CD4-positive, alpha-beta T cell treated with Interleukin-15 for 1 hour (primary cell): ENCODE results near the gene XXYLT1.

Experiments
- DNase-seq: peaks from one replicate; pipeline ENCODE4 v3.0.0-alpha.2; 2020

Gene XXYLT1

DNA sequence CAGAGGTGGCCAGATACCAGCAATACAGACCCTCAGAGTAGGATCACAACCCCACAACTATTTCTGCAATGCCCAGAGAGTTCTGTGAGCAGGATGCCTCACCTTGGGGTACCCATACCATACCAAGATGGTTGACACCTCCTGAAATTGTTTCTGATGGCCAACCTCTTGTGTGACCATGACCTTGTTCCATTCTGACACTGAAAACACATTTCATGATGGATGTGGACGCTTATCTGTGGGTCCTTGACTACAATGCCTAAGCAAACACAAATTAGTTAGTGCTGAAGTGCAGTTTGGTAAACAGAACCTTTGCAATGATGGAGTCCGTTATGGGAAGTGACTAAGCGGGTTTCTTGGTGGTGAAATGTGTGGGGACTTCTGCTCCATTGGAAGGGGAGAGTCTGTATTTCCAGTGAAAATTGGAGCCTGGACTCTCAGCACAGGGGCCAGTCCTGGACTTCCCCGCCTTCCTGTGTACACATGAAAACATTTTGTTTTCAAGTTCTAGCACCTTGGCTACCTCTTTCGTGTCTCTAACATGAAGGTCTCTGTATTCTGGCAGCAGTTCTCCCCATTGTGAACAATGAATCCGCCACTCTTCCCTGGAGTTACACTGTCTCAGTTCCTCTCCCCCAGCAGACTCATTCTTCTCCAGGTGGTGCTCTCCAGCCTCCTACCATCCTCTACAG lies 106.2 kb downstream of the XXYLT1 start:
- DNase-seq, result no peak

DNA sequence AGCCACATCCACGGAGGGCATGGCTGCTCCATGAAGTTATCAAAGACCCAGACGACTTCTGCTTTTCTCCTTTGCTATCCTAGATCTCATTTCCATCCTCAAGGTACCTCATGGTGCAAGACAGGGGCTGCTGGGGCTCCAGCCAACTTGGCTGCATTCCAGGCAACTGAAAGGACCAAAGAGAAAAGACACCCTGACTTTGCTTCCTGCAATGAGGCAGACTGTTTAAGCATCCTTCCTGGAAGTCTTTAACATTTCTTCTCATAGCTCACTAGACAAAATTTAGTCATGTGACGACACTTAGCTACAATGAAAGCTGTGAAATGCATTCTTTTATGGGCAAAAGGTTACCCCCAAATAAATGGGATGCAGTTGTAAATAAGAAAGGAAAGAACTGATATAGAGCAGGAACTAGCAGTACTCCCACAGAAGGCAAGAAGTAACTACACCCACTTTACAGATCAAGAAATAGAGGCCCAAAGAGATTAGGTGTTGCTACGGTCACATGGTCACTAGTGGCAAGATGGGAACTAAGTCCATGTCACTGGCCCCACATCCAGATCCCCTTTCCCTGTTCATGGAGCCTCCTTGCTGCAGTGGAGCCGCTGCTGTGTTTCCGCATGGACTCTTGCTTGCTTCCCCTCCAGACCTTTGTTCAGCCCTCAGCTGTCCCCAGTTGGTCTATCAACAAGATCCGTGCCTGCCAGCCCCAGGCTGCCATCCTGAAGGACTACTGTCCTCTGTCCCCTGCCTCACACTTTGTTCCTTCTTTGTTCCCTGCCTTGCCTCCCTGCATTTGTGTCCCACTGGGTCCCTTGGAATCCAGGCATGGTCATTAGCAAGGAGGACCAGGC lies 107.0 kb downstream of the XXYLT1 start:
- no peak for DNase-seq

DNA sequence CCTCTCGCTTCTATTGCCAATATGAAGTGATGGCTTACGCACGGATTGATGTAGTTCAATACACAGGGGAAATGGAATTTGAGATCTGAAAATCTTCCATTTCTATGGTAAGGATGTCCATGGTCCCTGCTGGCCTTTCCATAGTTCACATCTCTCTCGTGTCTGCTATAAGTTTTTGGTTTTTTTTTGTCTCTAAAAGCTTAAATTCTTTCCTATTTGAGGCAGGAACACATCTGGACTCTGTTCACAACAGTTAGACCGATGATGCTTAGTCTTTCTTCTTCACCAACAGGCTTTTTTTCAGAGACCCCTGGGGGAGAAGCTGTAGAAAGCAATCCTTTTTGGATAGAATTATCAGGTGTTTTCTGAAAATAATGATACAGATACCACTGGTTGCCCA lies 108.1 kb downstream of the XXYLT1 start:
- no peak for DNase-seq

DNA sequence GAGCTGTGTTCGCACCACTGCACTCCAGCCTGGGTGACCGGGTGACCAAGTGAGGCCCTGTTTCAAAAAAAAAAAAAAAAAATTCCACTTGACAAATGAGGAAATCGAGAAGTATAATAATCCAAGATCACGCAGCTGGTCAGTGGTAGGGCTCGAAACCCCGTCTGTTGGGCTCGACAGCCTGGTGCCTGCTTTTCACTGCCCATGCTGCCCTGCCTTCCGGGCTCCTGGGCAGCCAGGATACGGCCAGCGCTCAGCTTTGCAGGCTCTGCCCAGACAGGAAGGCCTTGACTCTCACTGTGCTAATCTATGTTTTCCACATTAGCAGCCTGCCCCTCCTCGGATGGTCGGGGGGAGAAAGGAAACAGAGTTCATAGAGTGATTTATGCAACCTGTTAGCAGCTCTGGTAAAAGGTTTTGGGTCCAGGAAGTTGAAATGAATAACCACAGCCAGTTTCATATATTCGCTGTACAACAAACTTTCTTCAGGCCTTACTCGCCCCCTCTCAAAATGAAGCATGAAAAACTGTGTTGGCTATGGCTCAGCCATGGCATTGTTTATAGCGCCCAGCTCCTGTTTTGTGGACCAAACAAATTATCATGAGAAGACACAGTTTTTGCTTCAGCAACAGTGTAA lies 108.8 kb downstream of the XXYLT1 start:
- no peak for DNase-seq

DNA sequence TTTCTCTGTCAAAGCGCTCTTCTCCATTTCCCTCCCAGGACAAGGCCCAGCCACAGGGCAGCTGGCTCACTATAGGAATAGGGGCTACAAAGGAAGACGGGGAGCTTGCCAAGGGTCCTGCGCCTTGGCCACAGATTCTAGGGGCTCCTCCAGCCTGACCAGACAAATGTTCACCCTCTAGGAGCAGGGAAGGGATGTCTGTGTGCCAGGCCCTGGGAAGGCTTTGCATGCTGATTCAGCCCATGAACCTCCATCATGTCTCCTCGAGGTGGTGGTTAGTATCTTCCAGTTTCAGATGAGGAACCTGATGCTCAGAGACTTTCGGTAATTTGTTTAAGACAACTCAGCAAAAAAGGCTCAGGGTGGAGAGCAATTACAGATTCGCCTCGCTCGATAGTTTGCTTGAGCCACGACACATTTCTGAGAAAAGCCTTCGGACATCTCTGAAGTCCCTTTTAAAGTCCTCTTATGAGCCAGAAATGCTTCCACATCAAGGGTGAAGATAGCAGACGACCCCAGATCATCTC lies 110.0 kb downstream of the XXYLT1 start:
- no peak for DNase-seq

DNA sequence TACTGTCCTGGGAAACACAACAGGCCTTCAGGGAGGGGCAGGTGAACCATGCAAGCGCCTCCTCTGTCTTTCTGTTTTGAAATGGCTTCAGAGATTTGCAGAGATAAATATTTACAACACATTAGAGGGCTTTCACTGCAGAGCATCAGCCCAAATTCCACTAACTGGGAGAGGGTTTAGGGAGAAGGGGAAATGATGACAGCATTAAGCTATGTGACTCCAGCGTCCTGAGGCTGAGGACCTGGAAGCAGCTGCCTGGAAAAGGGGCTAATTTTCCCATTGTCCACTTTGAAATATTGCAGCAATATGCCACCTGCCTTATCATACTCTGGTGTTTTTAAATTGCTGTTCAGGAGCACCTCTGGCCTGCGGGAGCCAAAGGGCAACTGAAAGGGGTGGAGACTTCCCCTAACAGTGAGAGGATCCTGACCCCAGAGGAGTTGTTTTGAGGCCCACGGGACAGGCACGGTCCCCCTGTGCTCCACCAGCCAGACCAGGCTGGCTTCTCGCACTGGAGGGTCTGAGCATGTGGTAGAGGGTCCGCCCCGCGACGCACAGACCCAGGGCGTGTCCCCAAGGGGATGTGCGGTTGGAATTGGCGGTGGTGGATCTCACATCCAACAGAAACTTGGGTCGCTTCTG lies 110.6 kb downstream of the XXYLT1 start:
- DNase-seq, result no peak

DNA sequence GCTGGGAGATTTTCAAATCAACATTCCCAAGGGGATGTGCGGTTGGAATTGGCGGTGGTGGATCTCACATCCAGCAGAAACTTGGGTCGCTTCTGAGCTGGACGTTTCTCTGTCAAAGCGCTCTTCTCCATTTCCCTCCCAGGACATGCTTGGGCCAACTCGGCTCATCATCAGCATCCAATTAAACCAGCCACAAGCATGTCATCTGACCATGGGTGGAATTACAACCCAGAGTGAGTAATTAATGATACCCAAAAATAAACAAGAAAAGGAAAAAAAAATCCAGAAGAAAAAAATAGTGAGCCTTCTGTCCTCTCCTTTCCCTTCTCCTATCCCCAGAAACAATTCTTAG lies 111.2 kb downstream of the XXYLT1 start:
- no peak for DNase-seq

DNA sequence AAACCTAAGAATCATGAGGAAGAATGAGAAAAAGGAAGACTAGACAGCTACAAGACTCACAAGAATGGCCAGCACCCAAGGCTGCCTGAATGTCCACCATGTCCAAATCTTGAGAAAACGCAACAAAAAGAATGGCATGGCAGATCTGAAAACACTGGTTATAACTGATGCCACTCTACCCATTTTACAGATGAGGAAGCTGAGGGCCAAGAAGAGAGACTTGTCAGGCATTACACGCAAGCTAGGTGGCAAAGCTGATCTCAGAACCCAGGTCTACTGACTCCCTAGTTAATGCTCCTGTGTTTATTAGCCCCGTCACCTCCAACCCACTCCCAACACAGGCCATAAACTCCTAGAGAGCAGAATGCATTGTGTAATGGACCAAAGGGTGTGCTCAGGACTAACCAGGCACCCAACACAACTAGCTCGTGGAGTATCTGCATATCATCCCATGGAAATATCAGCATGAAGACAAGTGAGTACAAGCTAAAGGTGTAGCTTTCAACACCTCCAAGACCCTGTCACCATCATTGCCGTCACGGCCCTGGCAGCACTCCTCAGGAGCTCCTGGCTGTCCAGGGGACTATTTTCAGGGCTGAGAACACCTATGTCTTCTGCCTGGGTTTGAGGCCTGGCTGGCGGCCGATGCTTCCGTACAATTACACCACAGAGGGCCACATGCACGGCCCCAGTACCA lies 111.7 kb downstream of the XXYLT1 start:
- DNase-seq, result no peak

DNA sequence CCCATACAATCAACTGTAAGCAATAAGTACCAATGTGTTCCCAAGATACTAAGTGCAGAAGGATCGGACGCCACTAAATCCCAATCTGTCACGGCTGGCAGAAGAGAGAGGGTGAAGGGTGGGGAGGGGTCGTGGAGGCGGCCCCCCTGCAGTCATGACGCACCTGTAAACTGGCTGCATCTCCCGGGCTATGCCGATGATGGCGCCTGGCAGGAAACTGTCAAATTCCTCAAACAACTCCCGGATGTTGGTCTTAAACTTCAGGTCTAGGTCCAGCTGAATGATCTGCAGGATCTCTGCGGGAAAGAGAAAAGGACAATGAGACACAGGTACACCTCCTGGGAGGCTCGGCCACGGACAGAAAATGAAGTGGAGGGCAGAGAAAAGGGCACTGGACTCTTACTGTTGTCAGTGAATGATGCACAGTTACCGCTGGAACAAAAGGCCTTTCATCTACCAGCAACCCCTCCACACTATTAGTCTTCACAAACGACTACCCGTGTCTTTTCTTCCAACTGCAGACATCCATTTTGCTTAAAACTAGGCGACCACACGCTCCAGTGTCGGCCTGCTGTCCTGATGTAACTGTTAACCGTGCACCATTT lies 114.6 kb downstream of the XXYLT1 start:
- DNase-seq, result no peak

DNA sequence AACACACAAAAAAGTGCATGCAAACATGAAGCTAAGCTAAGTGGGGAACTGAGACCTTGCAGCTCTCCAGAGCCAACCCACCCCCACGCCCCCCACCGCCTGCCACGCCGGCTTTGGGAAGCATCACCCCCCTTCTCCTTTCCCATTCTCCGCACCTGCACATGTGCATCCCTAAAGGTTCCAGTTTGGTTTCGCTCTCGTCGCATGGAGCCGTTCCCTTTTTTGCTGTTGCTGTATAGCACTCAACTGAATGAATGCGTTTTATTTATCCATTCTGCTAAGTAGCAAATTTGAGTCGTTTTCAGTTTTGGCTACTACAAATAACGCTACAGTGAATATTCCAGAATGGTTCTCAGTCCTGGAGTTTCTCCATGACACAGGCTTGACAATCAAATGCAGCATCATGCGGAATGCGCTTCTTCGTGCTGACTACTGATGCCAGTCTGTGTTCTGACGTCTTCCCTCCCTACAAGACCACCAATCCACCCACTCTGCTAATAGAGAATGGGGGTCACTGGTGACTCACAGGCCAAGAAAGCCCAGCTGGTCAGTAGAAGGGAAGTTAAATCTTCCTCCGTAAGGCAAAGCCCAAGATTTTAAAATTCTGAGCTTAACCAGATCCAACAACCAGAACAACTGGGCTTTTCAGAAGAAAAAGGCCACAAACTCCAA lies 115.3 kb downstream of the XXYLT1 start:
- DNase-seq, result no peak

DNA sequence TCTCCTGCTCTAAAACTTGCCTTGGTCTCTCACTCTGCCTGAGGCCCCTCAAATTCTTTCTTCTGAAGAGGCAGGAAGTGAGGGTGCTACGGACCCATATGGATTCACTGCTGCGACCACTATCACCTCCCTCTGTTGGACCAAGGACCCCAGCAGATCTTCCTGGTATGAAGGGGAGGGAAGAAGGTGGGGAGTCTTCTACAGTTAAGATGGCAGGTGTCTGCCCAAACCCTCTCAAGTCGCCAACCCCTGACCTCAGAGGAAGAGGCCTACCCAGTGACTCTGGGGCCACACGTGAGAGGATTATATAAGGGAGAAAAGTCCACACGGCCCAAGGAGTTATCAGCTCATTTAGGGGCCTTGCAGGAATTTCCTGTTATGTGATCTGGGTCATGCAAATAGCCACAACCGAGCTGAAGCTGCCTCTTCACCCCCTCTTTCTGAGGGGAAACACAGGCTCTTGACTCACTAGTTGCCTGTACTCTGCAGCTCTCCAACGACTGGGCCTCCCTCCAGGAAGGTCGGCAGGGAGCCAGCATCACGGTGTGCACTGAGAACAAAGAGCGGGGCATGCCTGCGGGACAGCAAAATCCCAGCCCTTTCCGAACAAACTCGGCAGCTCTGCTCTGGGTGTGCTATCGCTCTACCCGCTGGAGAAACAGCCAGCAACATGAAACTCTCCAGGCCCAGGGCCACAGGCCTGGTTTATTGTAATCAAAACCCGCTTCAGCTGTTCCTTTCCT lies 116.0 kb downstream of the XXYLT1 start:
- DNase-seq, result no peak

DNA sequence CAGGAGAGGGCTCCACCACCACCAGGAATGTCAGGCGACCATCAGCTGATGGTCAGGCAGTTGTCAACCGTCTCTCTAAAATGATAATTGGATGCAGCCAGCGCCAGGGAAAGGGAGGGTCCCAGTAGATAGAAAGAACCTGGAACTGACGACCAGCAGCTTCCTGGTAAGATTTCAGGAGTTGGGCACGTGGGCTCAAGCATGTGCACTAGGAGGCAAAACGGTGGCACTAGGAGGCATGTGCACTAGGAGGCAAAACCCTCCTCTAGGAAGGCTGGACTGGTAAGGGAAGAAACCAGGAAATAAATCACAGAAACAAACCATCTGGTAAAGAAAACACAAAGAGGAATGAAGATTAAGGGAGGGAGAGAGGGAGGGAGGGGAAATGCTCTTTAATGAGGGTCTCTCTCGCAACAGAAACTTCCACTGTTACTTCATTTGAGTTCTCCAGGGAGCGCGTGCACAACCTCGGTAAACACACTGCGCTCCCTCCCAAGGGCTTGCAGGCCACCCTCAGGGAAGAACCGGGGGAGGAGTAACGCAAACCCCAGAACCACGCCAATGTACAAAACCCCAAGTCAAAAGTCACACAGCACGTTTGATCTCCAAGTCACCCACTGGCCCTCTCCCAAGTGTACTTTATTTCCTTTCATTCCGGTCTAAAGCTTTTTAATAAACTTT lies 116.7 kb downstream of the XXYLT1 start:
- no peak for DNase-seq

DNA sequence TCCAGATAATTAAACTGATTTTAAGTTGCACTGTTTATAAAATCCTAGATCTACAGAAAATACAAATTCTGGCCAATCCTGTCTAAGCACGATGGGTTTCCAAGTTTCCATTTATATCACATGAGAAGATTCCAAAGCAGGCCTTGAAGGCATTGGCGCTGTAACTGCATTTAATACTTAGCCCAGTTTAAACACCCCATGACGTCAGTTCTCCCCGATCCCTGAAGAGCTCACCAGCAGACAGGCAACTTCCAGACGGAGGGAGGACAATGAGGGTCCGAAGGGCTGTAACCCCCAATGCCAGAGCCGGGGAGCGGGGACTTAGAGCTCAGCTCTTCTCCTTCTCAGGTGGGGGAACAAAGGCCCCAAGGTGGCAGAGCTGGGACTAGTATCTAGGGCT lies 117.3 kb downstream of the XXYLT1 start:
- no peak for DNase-seq

DNA sequence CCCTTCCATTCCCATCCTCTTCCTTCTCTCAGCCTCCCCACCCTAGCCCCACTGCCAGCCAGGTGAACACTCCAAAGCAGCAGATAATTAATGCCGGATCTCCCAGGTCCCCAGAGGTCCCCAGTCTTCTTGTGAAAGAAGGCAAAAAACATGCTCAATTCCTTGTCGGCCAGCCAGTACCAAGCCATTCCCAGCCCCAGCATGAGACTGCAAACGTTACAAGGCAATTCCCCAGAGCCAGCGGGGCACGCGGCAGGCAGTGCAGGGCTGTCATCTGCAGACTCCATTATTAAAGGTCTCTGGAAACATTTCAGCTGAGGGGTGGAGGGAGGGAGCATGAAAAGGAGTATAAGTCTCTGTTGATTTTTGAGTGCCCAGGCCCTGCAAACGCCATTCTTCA lies 117.8 kb downstream of the XXYLT1 start:
- no peak for DNase-seq

DNA sequence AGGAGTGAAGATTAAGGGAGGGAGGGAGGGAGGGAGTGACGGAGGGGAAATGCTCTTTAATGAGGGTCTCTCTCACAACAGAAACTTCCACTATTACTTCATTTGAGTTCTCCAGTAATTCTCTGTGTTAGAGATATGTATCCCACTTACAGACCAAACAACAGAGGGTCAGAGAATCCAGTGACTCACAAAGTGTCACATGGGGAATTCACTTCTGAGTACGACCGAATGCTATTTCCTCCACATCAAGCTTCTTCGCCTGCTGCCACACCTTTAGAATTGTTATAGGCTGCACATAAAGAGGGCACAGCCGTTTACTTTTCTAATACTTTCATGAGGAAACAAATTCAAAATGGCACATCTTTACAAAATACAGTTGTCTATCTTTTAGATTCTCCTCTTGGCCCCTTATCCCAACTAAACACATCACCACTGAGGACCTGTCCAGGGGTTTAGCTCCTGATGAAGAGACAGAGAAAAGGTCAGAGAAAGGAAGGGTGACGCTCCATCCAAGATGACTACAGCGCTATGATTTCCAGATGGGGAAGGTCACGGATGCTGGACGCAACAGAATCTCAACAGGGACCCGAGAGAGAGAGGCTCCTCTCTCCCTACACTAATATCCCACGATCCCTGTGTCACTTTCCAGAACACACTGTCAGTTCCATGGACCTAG lies 119.0 kb downstream of the XXYLT1 start:
- no peak for DNase-seq

DNA sequence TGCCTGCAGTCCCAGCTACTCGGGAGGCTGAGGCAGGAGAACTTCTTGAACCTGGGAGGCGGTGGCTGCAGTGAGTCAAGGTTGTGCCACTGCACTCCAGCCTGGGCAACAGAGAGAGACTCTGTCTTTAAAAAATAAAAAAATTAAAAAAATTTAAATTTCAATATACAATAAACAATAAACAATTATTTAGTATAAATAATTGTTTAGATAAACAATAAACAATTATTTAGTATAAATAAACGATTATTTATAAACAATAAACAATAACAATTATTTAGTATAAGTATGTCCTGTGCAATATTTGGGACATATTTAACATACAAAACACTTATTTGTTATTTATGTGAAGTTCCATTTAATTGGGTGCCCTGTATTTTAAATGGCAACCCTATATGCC lies 119.6 kb downstream of the XXYLT1 start:
- no peak for DNase-seq

DNA sequence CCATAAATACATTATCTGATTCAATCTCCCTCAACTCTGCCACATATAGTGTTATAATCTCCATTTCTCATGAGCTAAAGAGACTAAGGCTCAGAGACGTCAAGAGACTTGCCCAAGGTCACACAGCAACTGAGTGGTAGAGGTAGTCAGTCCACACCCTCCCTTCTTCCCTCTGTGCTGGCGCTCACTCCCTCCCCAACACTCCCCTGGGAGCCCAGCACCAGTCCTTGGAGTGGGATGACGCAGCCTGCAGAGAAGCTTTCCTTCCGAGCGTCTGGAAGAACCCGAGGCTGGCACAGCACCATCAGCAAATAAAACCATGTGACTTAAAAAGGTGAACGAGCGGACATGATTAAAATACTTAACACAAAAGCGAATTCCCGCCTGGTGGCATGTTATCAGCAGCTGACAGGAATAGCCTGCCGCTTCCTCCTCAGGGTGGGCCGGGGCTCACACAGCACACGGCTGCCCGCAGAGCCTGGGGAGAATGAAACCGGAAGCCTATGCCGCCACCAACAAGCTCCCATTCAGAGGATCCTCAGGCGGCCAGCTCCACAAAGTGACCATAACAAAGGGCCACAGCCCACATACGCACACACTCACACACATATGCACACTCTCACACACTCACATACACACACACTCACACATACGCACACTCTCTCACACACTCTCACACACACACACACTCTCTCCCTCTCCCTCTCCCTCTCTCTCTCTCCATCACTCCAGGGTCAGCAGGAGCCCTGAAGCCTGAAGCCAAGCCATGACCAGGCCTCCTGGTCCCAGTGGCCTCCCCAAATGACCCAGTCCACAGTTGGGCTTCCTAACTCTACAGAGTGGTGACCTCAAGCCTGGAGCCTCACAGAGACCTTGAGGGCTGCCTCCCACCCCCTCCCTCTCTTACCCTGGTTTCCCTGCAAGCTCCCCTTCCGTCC lies 120.5 kb downstream of the XXYLT1 start:
- DNase-seq, result no peak

DNA sequence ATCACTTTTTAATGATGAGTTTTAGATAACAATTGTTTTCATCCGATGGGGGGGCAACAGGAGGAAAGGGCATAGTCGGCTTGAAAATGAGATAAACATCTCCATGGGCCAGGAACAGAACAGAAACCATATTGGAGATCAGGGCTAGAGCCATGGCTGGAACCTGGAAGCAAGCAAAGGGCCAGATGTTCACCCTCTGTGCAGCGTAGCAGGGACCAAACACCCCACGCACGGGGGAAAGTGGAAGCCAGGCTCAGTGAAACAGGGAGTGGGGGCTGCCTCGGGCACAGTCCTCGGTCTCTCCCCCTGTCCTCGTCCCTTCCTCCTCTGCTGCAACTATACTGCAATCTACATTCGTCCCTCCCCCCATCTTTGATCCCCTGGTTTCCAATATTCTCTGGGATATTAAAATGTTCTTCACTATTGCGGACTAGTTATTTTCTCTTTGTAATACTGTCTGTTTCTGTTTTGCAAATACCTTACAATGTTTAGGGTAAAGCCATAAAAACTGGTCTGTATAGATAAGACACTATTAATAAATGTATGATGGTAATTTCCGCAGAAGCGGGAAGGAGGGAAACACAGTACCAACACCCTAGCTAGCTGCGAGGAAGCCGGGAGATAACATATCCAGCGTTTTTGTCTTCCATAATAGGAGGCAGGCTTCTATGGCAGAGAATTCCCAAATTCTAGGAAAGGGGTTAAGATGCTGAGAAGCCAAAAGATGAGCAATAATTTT lies 121.5 kb downstream of the XXYLT1 start:
- DNase-seq, result no peak
